Panc1 (cell line): ENCODE data around the gene ADGRB3. TPM values are rescaled to one million over a fixed set of nuclear protein-coding genes. Genes with fewer than 3 reads are reported as not detected.
A peak's percentile ranks its signal among the peaks of the same experiment; 100 is the strongest.

ENCODE experiments used
- ATAC-seq: fragments of 200-7000 bp; cut with Tn5 transposase; 2 replicates; pipeline ENCODE4 v1.9.1; 2020; ENCODE audit warnings: mild to moderate bottlenecking, moderate library complexity
- BruUV-seq: library from RNA; stranded (reverse); fragments of 400-500 nt; replicated peaks from 2 replicates; lab custom pipeline; 2021; lab: Mats Ljungman, UMichigan
- CTCF ChIA-PET: fragments of 300-600 bp; sonication (Branson Sonifier 250); formaldehyde crosslinking; loops from one replicate; lab custom pipeline; 2022; ENCODE audit warnings: antibody characterized with exemption; lab: Charles Lee
- POLR2A ChIA-PET: fragments of 300-600 bp; sonication (Branson Sonifier 250); formaldehyde crosslinking; loops from one replicate; lab custom pipeline; 2022; ENCODE audit warnings: antibody characterized with exemption; lab: Charles Lee
- DNase-seq: peaks from one replicate; pipeline ENCODE4 v3.0.0-alpha.2; 2010; ENCODE audit warnings: low read depth, low spot score
- H3K27ac ChIP-seq: 2 replicates; pipeline ENCODE4 v1.5.1; 2011; ENCODE audit warnings: mild to moderate bottlenecking, low read length, inconsistent platforms
- H3K27me3 ChIP-seq: fragments of 200-500 bp; sonication (Bioruptor generic); 2 replicates; pipeline ENCODE4 v1.6.0; 2014; ENCODE audit warnings: low read length, inconsistent platforms; ENCODE audit not compliant: control insufficient read depth, insufficient read depth
- H3K36me3 ChIP-seq: fragments of 200-500 bp; sonication (Bioruptor generic); 2 replicates; pipeline ENCODE4 v1.5.1; 2014; ENCODE audit warnings: inconsistent platforms, mild to moderate bottlenecking, low read length, moderate library complexity; ENCODE audit not compliant: control insufficient read depth, insufficient read depth
- H3K4me1 ChIP-seq: 2 replicates; pipeline ENCODE4 v1.5.1; 2011; ENCODE audit warnings: inconsistent platforms, mild to moderate bottlenecking, low read length, moderate library complexity; ENCODE audit not compliant: control insufficient read depth, insufficient read depth
- H3K4me3 ChIP-seq, 2 experiments: 2 replicates each; pipeline ENCODE4 v1.5.1; 2011 to 2012; ENCODE audit warnings: low read depth in 2 of 2, low read length in 2 of 2, mild to moderate bottlenecking in 2 of 2, inconsistent platforms in 1 of 2, moderate library complexity in 1 of 2
- H3K9me3 ChIP-seq: fragments of 200-500 bp; sonication (Bioruptor generic); 2 replicates; pipeline ENCODE4 v1.5.1; 2014; ENCODE audit warnings: low read depth, mild to moderate bottlenecking, inconsistent platforms, low read length, moderate library complexity; ENCODE audit not compliant: control insufficient read depth, insufficient read depth
- POLR2AphosphoS5 ChIP-seq: IDR thresholded peaks from 2 replicates; pipeline ENCODE4 v1.6.1; 2012; ENCODE audit warnings: mild to moderate bottlenecking, low read depth, low read length, moderate library complexity
- SIN3A ChIP-seq: IDR thresholded peaks from 2 replicates; pipeline ENCODE4 v1.6.1; 2012; ENCODE audit warnings: low read depth, mild to moderate bottlenecking, low read length, moderate library complexity, borderline replicate concordance; ENCODE audit not compliant: insufficient read depth
- TCF7L2 ChIP-seq: IDR thresholded peaks from 2 replicates; pipeline ENCODE4 v1.6.1; 2011; ENCODE audit warnings: mild to moderate bottlenecking, low read depth, low read length, inconsistent platforms
- in situ Hi-C: cut with HindIII; loops from 2 replicates; pipeline ENCODE4 v1.10.0; 2016; ENCODE audit warnings: low sequenced_read_pairs, low pct_unique_long_range_greater_than_20kb
- intact Hi-C: fragments of 100-400 bp; cut with micrococcal nuclease; formaldehyde crosslinking; loops from one replicate; pipeline ENCODE4 v1.10.0; 2022; ENCODE audit not compliant: unreplicated experiment
- total RNA-seq: library from RNA; stranded (reverse); gene quantifications from one replicate; pipeline ENCODE4 v1.2.1, GENCODE V29; 2021; ENCODE audit not compliant: unreplicated experiment
- TF ChIP-seq, protein P1 (sequence below), 2 experiments: IDR thresholded peaks; 2 replicates each; pipeline ENCODE4 v1.6.1; 2011 to 2012; ENCODE audit warnings: low read depth in 2 of 2, control low read depth in 1 of 2, low read length in 1 of 2, mild to moderate bottlenecking in 1 of 2, moderate library complexity in 1 of 2; ENCODE audit not compliant: insufficient read depth in 1 of 2
- TF ChIP-seq, protein P2 (sequence below): fragments of 450-650 bp; IDR thresholded peaks from 2 replicates; pipeline ENCODE4 v1.5.1; 2017; ENCODE audit warnings: mild to moderate bottlenecking

Gene ADGRB3
- total RNA-seq, 1 experiment from 2014 or later: 0.10 TPM

DNA sequence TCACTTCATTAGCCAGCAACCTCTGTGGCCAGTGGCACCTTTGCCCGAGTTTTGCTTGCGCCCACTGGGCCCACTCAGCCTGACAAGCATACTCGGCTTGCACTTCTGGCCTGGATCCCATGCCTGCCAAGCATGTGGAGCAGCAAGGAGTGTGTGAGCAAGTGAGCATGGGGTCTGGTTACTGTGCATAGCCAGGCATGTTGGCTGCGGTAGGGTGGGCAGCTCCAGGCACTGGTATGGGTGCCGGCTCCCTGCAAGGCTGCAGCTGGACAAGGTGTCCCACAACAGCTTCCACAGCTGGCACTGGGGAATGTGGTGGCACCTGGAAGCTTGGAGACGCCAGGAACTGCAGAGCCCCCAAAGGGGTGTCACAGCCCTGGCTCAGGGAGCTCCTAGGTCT lies 510.0 kb downstream of the ADGRB3 start:
- TF ChIP-seq SIN3A (no peak), TCF7L2 (no peak)
- Histone ChIP-seq H3K27me3 (no peaks in the 10 kb centered on the region), H3K27ac (no peak overlapping the region), H3K4me3 (no peak overlapping the region), H3K36me3 (no peaks in the 10 kb centered on the region), H3K9me3 (no peaks in the 10 kb centered on the region), H3K4me1 (no peaks in the 10 kb centered on the region)
- DNase-seq: no peak
- intact Hi-C loops (no loop called here), in situ Hi-C loops (no loop called here)
- ChIA-PET POLR2A (no interaction called here), CTCF (no interaction called here)
- no TSS peak for BruUV-seq
- no peak for ATAC-seq

DNA sequence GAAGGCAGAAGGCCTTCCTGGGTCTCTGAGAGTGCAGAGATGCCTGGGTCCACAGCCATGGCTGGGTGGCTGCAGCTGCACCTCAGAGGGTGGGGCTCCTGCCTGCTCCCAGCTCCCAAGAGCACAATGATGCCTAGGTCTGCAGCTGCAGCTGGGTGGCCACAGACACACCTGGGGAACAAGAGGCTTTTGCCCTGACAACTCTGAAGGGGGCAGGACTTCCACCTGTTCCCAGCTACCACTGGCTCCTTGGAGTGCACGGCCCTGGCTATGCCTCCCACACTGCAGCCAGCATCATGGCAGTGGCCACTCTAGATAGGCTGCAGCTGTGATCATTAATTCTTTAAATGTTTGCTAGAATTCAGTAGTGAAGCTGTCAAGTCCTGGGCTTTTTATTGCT lies 511.3 kb downstream of the ADGRB3 start:
- H3K4me3 ChIP-seq: no peak overlapping the region
- in situ Hi-C loops (no loop called here), intact Hi-C loops (no loop called here)
- POLR2A ChIA-PET: no interaction called here
- BruUV-seq: no TSS peak
- TF ChIP-seq, protein P1, sequence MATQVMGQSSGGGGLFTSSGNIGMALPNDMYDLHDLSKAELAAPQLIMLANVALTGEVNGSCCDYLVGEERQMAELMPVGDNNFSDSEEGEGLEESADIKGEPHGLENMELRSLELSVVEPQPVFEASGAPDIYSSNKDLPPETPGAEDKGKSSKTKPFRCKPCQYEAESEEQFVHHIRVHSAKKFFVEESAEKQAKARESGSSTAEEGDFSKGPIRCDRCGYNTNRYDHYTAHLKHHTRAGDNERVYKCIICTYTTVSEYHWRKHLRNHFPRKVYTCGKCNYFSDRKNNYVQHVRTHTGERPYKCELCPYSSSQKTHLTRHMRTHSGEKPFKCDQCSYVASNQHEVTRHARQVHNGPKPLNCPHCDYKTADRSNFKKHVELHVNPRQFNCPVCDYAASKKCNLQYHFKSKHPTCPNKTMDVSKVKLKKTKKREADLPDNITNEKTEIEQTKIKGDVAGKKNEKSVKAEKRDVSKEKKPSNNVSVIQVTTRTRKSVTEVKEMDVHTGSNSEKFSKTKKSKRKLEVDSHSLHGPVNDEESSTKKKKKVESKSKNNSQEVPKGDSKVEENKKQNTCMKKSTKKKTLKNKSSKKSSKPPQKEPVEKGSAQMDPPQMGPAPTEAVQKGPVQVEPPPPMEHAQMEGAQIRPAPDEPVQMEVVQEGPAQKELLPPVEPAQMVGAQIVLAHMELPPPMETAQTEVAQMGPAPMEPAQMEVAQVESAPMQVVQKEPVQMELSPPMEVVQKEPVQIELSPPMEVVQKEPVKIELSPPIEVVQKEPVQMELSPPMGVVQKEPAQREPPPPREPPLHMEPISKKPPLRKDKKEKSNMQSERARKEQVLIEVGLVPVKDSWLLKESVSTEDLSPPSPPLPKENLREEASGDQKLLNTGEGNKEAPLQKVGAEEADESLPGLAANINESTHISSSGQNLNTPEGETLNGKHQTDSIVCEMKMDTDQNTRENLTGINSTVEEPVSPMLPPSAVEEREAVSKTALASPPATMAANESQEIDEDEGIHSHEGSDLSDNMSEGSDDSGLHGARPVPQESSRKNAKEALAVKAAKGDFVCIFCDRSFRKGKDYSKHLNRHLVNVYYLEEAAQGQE (IDR thresholded peaks at IDR 0.05; ENCODE audit: insufficient read depth in 1 of 2, low read depth in 2 of 2, low read length in 1 of 2): no peak
- TF ChIP-seq TCF7L2 (no peak), POLR2AphosphoS5 (no peak), SIN3A (no peak)
- TF ChIP-seq, protein P2, sequence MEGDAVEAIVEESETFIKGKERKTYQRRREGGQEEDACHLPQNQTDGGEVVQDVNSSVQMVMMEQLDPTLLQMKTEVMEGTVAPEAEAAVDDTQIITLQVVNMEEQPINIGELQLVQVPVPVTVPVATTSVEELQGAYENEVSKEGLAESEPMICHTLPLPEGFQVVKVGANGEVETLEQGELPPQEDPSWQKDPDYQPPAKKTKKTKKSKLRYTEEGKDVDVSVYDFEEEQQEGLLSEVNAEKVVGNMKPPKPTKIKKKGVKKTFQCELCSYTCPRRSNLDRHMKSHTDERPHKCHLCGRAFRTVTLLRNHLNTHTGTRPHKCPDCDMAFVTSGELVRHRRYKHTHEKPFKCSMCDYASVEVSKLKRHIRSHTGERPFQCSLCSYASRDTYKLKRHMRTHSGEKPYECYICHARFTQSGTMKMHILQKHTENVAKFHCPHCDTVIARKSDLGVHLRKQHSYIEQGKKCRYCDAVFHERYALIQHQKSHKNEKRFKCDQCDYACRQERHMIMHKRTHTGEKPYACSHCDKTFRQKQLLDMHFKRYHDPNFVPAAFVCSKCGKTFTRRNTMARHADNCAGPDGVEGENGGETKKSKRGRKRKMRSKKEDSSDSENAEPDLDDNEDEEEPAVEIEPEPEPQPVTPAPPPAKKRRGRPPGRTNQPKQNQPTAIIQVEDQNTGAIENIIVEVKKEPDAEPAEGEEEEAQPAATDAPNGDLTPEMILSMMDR: no peak
- H3K4me1 ChIP-seq: no peaks in the 10 kb centered on the region
- CTCF ChIA-PET: no interaction called here
- DNase-seq (no peak), ATAC-seq (no peak)
- H3K27ac ChIP-seq: no peak overlapping the region
- no peaks in the 10 kb centered on the region for H3K27me3 ChIP-seq
- no peaks in the 10 kb centered on the region for H3K9me3 ChIP-seq
- H3K36me3 ChIP-seq: no peaks in the 10 kb centered on the region

DNA sequence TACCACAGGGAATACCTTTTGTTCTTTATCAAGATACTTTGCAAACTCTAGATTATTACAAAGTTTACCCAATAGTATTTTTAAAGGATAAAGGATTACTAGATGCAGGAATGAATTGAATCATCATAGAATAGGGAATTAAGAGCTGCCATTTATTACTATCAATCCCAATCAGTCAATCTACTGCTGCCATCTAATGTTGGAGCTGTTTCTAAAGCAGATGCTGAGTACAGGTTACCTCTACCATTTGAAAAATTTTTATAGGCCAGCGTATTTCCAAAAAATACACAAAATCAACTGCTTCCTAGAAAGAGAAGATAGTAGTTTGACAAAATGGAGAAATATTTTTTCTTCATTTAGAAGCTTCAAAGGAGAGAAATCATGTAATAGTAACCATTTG lies 520.4 kb downstream of the ADGRB3 start:
- POLR2A ChIA-PET: no interaction called here
- no peaks in the 10 kb centered on the region for H3K4me1 ChIP-seq
- in situ Hi-C loops (no loop called here), intact Hi-C loops (no loop called here)
- no peak for TF ChIP-seq SIN3A
- TF ChIP-seq, protein P2: peak; percentile 12; the same call in 1 of the 2 replicates
- no peak for TF ChIP-seq POLR2AphosphoS5
- TF ChIP-seq, protein P1 (IDR thresholded peaks at IDR 0.05; ENCODE audit: insufficient read depth in 1 of 2, low read depth in 2 of 2, low read length in 1 of 2): no peak
- BruUV-seq: no TSS peak
- H3K36me3 ChIP-seq: no peaks in the 10 kb centered on the region
- CTCF ChIA-PET: no interaction called here
- DNase-seq: no peak
- no peak overlapping the region for H3K4me3 ChIP-seq
- no peaks in the 10 kb centered on the region for H3K27me3 ChIP-seq
- no peak overlapping the region for H3K27ac ChIP-seq
- ATAC-seq: no peak
- H3K9me3 ChIP-seq: no peaks in the 10 kb centered on the region
